GM19023 (cell line): ENCODE data around the gene WASF3.

Experiments
- ATAC-seq: cut with Tn5 transposase; IDR thresholded peaks from one replicate; pipeline ENCODE4 v1.9.1; 2021; ENCODE audit warnings: mild to moderate bottlenecking, moderate library complexity; ENCODE audit not compliant: unreplicated experiment

WASF3 gene

GRCh38 chr13:26589226-26589625 is 31.7 kb downstream of the WASF3 start:
- ATAC-seq, result no peak

GRCh38 chr13:26589754-26590153 is 32.3 kb downstream of the WASF3 start:
- ATAC-seq, result no peak

- no peak for ATAC-seq
Measured at GRCh38 chr13:26590379-26590778, 32.9 kb downstream of the WASF3 start.

- no peak for ATAC-seq
Measured at GRCh38 chr13:26590951-26591350, 33.5 kb downstream of the WASF3 start.

- ATAC-seq, result no peak
Measured at GRCh38 chr13:26591672-26592071, 34.2 kb downstream of the WASF3 start.

GRCh38 chr13:26593661-26594060 is 36.2 kb downstream of the WASF3 start:
- ATAC-seq, result no peak

GRCh38 chr13:26594363-26594762 is 36.9 kb downstream of the WASF3 start:
- no peak for ATAC-seq

GRCh38 chr13:26596458-26596857 is 39.0 kb downstream of the WASF3 start:
- no peak for ATAC-seq

GRCh38 chr13:26599403-26599802 is 41.9 kb downstream of the WASF3 start:
- no peak for ATAC-seq

- no peak for ATAC-seq
Measured at GRCh38 chr13:26599860-26600259, 42.4 kb downstream of the WASF3 start.

GRCh38 chr13:26600343-26600742 is 42.9 kb downstream of the WASF3 start:
- ATAC-seq, result no peak

GRCh38 chr13:26601669-26602068 is 44.2 kb downstream of the WASF3 start:
- no peak for ATAC-seq

- no peak for ATAC-seq
Measured at GRCh38 chr13:26602783-26603182, 45.3 kb downstream of the WASF3 start.

- no peak for ATAC-seq
Measured at GRCh38 chr13:26604784-26605545, 47.5 kb downstream of the WASF3 start.

- ATAC-seq, result no peak
Measured at GRCh38 chr13:26605845-26606244, 48.4 kb downstream of the WASF3 start.

GRCh38 chr13:26606631-26607030 is 49.1 kb downstream of the WASF3 start:
- no peak for ATAC-seq

GRCh38 chr13:26614721-26615120 is 57.2 kb downstream of the WASF3 start:
- no peak for ATAC-seq

GRCh38 chr13:26616126-26616525 is 58.6 kb downstream of the WASF3 start:
- ATAC-seq, result no peak

- ATAC-seq, result no peak
Measured at GRCh38 chr13:26618726-26619125, 61.2 kb downstream of the WASF3 start.

GRCh38 chr13:26619358-26619757 is 61.9 kb downstream of the WASF3 start:
- no peak for ATAC-seq

GRCh38 chr13:26621731-26622401 is 64.4 kb downstream of the WASF3 start:
- no peak for ATAC-seq

- no peak for ATAC-seq
Measured at GRCh38 chr13:26623125-26623524, 65.6 kb downstream of the WASF3 start.

GRCh38 chr13:26624572-26624971 is 67.1 kb downstream of the WASF3 start:
- no peak for ATAC-seq
